ENCODE results near the gene ST6GALNAC3. TPM values are rescaled to one million over a fixed set of nuclear protein-coding genes. Genes with fewer than 3 reads are reported as not detected.

ST6GALNAC3 gene
- total RNA-seq, 1 experiment from 2014 or later = 0.82 TPM

GRCh38 chr1:76503736-76504135, 429.2 kb downstream of the ST6GALNAC3 start:
- Mint-ChIP-seq H3K27me3 (ENCODE audit: insufficient read depth, unreplicated experiment) (no peaks in the 10 kb centered on the region), H3K36me3 (ENCODE audit: insufficient read depth, unreplicated experiment) (no peaks in the 10 kb centered on the region), H3K4me1 (ENCODE audit: insufficient read depth, unreplicated experiment) (no peaks in the 10 kb centered on the region), H3K9me3 (ENCODE audit: unreplicated experiment) (no peaks in the 10 kb centered on the region), H3K27ac (ENCODE audit: low read depth, unreplicated experiment) (no peak overlapping the region), H3K4me3 (ENCODE audit: unreplicated experiment) (no peak overlapping the region)
- ChIA-PET POLR2A (no interaction called here), CTCF (no interaction called here)
- no TSS peak for BruUV-seq (replicated peaks)
- intact Hi-C loops (cut with micrococcal nuclease) = no loop called here
- DNase-seq (ENCODE audit: unreplicated experiment) = no peak
- TF ChIP-seq CTCF (IDR thresholded peaks at IDR 0.05; ENCODE audit: unreplicated experiment) = no peak

GRCh38 chr1:76507376-76507775, 432.8 kb downstream of the ST6GALNAC3 start:
- Mint-ChIP-seq H3K4me1 (ENCODE audit: insufficient read depth, unreplicated experiment) (no peaks in the 10 kb centered on the region), H3K27ac (ENCODE audit: low read depth, unreplicated experiment) (no peak overlapping the region)
- intact Hi-C loops (cut with micrococcal nuclease) = no loop called here

GRCh38 chr1:76508871-76509270, 434.3 kb downstream of the ST6GALNAC3 start:
- TF ChIP-seq CTCF (IDR thresholded peaks at IDR 0.05; ENCODE audit: unreplicated experiment) = no peak
- no peak overlapping the region for H3K4me3 Mint-ChIP-seq (ENCODE audit: unreplicated experiment)
- H3K27me3 Mint-ChIP-seq (ENCODE audit: insufficient read depth, unreplicated experiment) = no peaks in the 10 kb centered on the region
- ChIA-PET CTCF (interaction anchor here (1.0 to 1.2 kb wide), 2 partner anchors 177 to 354 kb away, joined by 3 to 4 read pairs; no protein-coding TSS in a partner anchor), POLR2A (no interaction called here)
- H3K27ac Mint-ChIP-seq (ENCODE audit: low read depth, unreplicated experiment) = no peak overlapping the region
- no peak for DNase-seq (ENCODE audit: unreplicated experiment)
- intact Hi-C loops (cut with micrococcal nuclease) = no loop called here
- no peaks in the 10 kb centered on the region for H3K9me3 Mint-ChIP-seq (ENCODE audit: unreplicated experiment)
- no peaks in the 10 kb centered on the region for H3K4me1 Mint-ChIP-seq (ENCODE audit: insufficient read depth, unreplicated experiment)
- H3K36me3 Mint-ChIP-seq (ENCODE audit: insufficient read depth, unreplicated experiment) = no peaks in the 10 kb centered on the region
- BruUV-seq (replicated peaks) = no TSS peak

More at GRCh38 chr1:76507376-76507775, 432.8 kb downstream of the ST6GALNAC3 start:
- Mint-ChIP-seq H3K36me3 (ENCODE audit: insufficient read depth, unreplicated experiment) (no peaks in the 10 kb centered on the region), H3K4me3 (ENCODE audit: unreplicated experiment) (no peak overlapping the region), H3K9me3 (ENCODE audit: unreplicated experiment) (no peaks in the 10 kb centered on the region), H3K27me3 (ENCODE audit: insufficient read depth, unreplicated experiment) (no peaks in the 10 kb centered on the region)
- TF ChIP-seq CTCF (IDR thresholded peaks at IDR 0.05; ENCODE audit: unreplicated experiment) = no peak
- POLR2A ChIA-PET = no interaction called here
- no TSS peak for BruUV-seq (replicated peaks)
- DNase-seq (ENCODE audit: unreplicated experiment) = no peak
- CTCF ChIA-PET = interaction anchor here (0.6 kb wide), 1 partner anchor 27 kb away, joined by 4 read pairs; no protein-coding TSS in a partner anchor

GRCh38 chr1:76510672-76511557, 436.4 kb downstream of the ST6GALNAC3 start:
- DNase-seq (ENCODE audit: unreplicated experiment) = no peak
- CTCF ChIA-PET = interaction anchor here (0.6 to 1.0 kb wide), 2 partner anchors 8 to 724 kb away, joined by 3 to 4 read pairs; no protein-coding TSS in a partner anchor
- POLR2A ChIA-PET = interaction anchor here (1.2 kb wide), 1 partner anchor 8 kb away, joined by 3 read pairs; no protein-coding TSS in a partner anchor
- no peaks in the 10 kb centered on the region for H3K27me3 Mint-ChIP-seq (ENCODE audit: insufficient read depth, unreplicated experiment)
- no peak for TF ChIP-seq CTCF (IDR thresholded peaks at IDR 0.05; ENCODE audit: unreplicated experiment)
- H3K4me1 Mint-ChIP-seq (ENCODE audit: insufficient read depth, unreplicated experiment) = no peaks in the 10 kb centered on the region
- no peak overlapping the region for H3K27ac Mint-ChIP-seq (ENCODE audit: low read depth, unreplicated experiment)
- no peaks in the 10 kb centered on the region for H3K9me3 Mint-ChIP-seq (ENCODE audit: unreplicated experiment)
- no TSS peak for BruUV-seq (replicated peaks)
- no peak overlapping the region for H3K4me3 Mint-ChIP-seq (ENCODE audit: unreplicated experiment)
- no peaks in the 10 kb centered on the region for H3K36me3 Mint-ChIP-seq (ENCODE audit: insufficient read depth, unreplicated experiment)
- intact Hi-C loops (cut with micrococcal nuclease) = no loop called here

Data from MCF 10A (cell line).